Stimulated activated CD8-positive, alpha-beta memory T cell treated with anti-CD3 and anti-CD28 coated beads, Interleukin-12 subunit alpha, Interleukin-12 subunit beta, amount 100 ng/mL, for 24 hours (primary cell): Measurements from ENCODE around the gene MRPS34.
"Not testable (repeated sequence)": the region's sequence is repeated elsewhere in the genome, so short reads cannot be mapped to it uniquely, and the experiment has no call there.

ENCODE experiments used
- DNase-seq: peaks from one replicate; pipeline ENCODE4 v3.0.0-alpha.2; 2020; ENCODE audit errors: extremely low read depth

MRPS34 gene

DNA sequence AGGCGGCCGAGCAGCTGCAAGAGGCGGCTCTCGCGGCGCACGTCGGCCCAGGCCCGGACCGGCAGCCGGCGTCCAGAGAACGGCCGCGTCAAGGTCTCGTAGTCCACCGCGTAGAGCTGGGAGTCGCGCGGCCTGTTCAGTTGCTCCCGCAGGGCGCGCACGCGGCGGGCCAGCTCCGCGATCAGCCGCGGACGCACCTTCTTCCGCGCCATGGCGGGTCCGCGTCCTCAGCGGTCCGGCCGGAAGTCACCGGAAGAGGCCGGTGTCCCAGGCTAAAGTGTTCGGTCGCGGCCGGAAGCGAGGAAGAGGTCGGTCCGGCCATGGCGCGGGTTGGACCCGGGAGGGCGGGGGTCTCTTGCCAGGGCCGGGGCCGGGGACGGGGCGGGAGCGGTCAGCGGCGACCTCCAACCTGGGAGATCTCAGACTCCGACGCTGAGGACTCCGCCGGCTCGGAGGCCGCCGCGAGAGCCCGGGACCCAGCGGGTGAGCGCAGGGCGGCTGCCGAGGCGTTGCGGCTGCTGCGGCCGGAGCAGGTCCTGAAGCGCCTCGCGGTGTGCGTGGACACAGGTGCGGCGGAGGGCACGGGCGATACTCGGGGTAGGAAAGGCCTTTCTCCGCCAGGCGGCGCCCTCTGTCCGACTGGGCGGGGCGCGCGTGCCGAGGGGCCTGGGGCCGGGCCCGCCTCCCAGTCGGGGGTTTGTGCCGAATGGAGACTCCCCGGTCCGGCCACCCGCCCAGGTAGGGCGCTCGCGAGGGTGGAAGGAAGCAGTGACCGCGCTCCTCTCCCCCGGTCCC, at the start of gene MRPS34:
Gene MRPS34 (minus strand): TSS at position 227 of the 795 bp plus-strand sequence. CDS start 15 bp downstream, at position 212.
- peak; percentile 51 for DNase-seq

DNA sequence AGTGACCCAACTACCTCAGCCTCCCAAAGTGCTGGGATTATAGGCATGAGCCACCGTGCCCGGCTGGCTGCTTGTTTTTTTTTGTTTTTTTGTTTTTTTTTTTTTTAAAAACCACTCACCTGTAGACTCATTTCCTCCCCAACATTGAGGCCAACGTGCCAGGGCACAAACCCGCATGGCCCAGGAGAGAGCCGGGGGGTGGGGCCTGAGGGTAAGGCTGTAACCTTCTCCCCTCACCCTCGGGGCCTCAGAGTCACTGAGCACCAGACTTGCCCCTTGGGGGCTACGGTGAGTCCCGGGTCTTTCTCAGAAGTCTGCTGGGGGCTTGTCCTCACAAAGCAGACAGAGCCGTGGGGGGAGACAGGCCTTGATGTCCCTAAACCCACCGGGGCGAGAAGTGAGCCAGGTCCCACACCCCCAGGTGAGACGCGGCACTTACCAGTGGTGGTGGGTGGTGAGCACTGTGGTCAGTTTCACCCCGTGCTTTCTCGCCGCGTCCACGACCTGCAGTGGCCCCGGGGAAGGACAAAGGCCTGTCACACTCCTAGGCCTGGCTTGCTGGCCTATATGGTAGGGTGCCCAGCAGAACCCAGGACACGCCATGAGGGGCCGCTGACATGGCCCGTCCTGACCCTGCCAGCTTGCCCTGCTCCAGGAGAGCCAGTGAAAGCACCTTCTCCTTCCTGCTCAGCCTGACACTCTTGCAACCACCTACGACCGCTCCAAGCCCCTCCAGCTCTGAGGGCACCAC, 49.1 kb upstream of the MRPS34 start:
- DNase-seq: no peak

DNA sequence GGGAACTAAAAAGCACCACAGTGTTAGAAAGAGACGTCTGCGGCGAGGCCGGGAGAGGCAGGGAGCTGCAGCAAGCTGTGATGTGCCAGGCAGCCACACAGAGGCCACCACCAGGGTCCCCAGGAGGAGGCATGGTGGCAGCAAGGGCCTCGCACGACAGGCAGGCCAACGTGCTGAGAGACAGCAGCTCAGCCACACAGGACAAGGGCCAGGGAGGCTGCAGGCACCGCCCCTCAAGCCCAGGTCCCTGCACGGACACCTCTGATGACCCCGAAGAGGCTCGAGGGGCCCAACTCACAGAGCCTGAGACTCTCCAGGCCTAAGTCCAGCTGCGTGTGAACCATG, 48.0 kb upstream of the MRPS34 start:
- DNase-seq: no peak

DNA sequence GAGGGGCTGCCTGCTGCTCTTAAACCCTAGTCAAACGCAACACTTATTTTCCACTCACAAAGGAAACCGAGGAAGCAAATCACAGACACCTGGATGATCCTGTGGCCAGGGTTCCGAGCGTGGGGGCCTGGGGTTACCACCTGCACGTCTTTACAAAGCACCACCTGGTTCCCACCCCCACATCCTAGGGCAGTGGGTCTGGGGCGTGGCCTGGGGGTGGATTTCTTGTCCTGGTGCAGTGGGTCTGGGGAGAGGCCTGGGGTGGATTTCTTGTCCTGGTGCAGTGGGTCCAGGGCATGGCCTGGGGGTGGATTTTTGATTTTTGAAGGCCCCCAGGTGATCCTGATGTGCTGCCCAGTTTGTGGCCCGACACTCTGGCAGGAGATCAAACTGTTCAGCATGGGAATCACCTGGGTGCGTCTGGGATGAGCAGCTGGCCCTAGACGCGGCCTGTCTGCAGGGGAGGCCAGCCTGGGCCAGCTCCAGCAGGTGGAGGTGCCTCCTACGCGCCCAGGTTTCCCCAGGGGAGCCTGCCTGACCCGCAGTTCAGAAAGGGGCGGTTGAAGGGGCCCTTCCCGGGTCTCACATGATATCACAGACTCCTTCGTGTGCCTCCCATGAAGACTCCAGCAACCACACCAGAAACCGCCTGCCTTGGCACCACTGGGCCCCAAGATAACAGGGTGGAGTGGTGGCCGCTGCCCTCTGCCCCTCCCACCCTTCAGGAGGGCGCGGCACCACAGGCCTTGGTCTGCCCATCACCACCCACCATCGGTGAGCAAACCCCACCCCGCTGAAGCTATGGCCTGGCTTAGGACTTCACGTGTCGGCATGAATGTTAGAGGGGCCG, 47.4 kb upstream of the MRPS34 start:
- no peak for DNase-seq

DNA sequence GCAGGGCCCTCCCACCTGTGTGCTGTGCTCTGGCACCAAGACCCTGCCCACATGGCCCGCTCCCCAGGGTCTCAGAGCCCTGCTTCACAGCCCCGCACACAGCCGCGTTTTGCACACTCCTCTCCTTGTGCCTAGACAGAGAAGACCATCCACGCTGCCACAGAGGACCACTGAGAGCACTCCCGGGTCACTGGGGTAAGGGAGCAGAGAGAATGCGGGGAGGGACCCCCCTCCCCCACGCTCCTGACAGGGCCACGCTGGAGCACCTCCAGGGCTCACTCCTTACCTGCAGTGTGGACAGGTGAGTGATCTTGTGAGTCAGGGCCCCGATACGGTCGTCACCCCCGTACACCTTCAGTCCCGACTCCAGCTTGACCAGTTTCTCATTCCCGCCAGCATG, 46.7 kb upstream of the MRPS34 start:
- DNase-seq: no peak

DNA sequence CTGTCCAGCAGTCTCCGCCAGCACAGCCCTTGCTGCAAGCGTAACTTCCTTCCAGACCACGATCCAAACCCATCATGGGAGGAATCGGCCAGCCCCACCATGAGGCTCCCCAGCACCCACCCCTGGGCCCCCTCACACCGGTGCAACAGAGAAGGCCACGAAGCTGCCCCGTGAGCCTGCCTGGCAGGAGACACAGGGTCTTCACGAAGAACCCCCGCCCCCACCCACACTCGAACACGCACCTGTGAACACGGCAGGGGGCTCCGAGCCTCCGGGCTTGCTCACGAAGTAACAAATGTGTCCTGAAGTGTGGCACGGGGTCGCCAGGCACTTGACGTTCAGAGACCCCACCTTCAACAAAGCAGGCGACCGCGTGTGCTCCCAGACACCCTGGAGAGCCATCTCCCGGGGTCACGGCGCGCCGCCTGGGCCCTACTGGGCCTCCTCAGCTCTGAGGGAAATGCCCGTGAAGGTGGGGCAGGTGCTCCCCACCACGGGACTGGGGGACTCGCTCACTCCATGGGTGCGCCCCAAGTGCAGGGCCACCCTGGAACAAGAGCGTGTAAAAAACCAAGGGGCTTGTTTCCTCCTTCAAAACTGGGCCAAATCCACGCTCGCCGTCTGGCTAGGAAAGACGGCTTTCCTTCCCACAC, 46.1 kb upstream of the MRPS34 start:
- DNase-seq: no peak

DNA sequence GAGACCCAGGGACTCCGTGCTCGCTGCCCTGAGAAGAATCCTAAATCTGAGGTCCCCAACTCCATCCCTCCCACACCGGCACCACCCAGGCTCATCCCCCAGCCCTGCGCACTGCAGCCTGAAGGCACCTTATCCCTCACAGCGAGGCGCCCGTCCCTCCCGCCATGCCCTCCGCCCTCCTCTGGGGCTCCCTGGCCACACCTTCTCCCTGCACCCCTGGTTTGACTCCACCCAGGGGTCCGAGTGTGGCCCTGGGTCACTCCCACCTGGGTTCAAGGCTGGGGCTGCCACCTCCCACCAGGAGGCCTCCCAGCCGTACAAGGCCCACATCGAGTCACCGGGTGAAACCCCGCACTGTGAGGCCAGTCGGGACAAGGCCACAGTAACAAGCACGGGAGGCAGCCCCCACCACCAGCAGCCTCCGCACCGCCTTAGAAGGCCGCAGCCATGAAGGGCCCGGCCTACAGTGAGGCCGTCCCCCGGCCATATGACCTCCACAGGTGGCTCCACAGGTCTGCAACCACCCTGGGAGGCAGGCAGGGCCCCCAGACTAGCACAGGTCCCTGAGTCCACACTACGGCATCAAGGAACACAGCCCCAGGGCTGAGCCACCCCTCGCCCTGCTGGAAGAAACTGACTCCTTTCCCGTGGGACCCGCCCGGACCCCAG, 45.4 kb upstream of the MRPS34 start:
- no peak for DNase-seq

DNA sequence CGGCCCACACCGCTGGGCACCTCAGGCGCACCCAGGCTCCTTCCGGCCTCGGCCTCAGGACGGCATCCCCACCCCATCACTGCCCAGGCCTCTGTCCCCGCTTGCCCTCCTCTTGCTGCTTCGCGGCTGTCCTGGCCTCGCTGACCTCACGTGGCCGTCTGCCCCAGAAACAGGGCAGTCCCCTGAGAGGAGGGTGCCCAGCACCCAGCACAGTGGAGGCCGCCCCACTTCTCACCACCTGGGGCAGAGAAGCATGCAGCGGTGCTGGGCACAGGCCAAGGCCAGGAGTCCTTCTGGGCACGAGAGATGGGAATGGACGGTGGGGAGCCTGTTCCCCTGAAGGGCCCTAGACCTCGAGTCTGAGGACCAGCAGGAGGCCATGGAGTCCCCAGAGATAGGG, 44.8 kb upstream of the MRPS34 start:
- DNase-seq: no peak

DNA sequence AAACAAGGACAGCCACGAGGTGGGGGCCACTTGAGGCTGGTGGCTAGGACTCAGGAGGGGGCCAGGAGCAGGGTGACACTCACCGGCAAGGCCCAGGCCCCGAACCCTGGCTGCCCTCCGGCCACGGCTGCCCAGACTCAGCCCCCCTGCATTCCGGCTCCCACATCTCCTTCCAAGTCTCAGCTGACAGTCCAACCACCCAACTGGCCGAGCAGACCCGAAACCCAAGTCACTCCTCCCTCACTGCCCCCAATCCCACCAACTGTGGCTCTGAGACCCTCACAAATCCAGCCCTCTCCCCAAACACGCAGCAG, 44.3 kb upstream of the MRPS34 start:
- no peak for DNase-seq

DNA sequence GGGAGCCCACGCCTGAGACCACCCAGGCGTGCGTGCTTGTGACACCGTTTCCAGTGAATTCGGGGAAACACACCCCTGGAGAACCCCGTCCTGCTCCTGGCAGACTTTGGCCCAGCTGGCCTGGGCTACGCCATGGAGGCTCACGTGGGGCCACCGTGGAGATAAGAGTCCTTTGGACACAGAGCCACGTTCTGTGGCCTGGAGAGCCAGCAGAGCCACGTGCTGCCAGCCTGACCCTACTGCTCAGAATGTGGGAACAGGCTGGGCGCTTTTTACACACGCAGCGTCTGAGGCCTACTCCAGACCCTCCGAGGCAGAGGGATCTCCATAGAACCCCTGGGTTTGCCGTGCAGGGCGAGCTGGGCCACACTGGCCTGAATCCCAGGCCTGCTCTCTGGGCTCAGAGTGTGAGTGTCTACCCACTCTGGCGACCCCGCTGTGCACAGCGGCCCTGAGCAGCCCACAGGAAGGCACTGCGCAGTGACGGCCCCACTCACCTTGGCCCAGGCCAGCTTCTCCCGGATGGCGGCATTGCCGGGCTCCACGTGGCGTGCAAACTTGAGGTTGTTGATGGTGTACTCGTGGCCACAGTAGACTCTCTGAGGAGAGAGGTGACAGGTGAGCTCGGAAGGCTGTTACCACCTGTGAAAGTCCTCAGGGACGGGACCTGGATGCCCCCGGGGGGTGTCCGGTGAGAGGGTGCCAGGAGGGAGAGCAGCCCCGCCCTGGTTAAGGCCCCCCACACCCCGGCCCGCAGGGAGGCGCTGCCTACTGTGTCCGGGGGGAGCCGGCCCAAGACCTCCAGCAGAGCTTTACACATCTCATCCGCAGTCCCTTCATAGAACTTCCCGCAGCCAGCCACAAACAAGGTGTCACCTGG, 43.7 kb upstream of the MRPS34 start:
- no peak for DNase-seq

DNA sequence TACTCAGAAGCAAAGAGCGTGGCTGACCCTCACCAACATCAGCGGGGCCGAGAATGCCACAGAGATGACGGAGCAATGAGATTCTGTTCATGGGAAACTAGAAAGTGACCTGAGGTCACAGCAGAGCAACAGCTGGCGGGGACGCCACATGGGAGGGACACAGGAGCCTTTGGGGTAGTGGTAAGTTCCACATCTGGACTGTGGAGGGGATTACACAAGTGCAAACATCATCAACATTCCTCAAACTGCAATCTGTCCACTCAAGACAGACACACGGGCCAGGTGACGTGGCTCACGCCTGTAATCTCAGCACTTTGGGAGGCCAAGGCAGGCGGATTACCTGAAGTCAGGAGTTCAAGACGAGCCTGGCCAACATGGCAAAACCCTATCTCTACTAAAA, 42.5 kb upstream of the MRPS34 start:
- no peak for DNase-seq

DNA sequence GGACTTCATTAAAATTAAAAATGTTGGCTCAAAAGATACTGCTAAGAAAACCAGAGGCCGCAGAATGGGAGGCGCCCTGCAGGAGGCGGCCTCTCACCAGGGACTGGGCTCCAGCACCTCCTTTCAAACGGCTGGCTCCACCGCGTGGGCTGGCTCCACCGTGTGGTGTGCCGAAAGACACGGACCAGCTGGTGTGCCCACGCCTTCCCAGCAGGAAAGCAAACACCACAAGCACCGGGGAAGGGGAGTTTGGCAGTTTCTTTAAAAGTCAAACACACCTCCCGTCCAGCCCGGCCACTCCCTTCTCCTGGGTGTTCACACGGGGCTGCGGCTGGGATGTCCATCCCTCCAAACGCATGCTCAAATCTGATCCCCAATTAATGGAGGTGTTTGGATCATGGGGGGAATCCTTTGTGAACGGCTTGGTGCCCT, 39.8 kb upstream of the MRPS34 start:
- peak; percentile 16 for DNase-seq

DNA sequence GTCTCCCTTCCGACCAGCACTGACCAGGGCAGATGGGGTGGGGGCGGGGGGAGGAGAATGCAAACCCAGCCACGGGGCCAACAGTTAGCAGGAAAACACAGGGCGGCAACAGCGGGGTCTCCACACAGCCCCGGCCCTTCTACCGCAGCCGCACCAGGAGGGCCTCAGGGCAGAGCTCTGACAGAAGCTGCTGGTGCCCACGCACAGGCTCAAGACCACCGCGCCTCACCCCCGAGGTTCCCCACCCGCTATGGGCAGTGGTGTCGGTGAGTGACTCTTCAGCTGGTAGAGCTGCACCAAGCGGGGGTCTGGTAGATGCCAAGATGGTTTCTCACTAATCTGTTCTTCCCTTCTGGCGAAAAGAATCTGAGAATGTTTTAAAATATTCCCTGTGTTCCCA, 37.6 kb upstream of the MRPS34 start:
- DNase-seq: no peak

DNA sequence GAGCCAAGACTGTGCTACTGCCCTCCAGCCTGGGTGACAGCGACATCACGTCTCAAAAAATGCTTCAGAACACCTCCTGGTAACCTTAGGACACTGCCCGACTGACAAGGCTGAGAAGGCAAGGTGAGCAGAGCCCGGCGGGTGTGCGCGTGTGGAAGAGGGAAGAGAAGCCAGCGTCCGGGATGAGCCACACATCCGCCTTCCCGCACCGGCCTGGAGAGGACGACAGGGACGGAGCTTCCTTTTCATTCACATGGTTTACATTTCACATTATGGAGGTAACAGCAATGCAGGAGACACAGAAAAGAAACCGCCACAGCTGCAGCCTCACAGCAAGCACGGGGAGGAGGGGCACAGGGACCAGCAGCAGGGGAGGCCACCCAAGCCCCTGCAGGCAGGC, 37.2 kb upstream of the MRPS34 start:
- no peak for DNase-seq

DNA sequence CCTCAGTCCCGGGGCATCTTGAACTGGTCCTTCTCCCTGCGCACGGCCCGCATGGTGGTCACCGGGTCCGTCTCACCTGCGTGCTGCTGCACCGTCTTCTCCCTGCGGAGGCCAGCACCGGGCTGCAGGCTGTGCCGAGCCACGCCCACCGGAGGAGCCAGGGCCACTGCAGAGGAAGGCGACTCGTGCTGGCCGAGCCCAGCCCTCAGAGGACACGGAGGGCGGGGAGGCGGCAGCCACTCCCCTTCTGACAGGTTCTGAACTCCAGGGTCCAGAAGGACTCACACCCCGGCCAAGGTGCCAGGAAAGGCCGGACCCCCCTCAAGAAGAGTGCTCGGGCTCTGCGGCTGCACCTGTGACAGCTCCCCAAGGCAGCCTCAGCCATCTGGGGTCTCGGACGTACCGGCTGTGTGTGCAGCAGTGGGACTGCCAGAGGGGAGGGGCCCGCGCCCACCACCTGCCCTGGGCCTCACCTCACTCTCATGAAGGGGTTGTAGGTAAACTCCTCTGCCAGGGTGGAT, 36.4 kb upstream of the MRPS34 start:
- DNase-seq: no peak

DNA sequence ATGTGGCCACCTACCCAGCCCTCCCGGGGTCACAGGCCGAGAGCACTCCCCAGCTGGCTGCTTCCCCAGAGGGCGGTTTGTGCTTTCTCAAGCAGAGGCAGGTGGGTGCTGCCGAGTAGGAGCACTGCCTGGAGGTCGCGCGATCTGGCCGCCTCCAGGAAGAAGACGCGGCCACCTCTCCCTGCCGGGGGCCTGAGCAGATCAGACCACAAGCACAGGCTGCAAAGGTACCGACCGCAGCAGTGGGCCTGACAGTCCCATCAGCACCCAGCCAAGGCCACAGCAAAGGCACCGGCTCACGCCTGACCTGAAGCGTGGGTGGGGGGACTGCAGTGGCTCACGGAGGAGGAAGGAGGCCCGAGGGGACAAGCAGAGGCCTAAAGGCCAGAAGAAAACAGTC, 35.8 kb upstream of the MRPS34 start:
- DNase-seq: no peak

DNA sequence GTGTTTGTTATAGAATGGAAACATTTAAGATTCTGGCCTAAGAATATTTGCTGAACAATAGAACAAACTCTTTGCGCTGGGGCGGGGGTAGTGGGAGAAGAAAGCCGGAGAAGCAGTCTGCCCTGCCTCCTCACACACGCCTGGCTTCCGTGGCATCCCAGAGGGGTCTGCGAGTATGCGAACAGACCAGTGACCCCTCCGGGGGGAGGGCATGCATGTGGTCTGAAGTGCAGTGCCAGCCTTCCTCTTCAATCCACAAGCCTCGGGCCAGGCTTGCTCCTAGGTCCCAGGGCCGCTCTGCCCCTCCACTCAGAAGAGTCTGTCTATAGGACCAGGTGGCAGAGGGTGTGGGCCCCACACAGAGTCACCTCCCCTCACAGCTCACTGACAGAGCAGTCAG, 34.7 kb upstream of the MRPS34 start:
- no peak for DNase-seq

DNA sequence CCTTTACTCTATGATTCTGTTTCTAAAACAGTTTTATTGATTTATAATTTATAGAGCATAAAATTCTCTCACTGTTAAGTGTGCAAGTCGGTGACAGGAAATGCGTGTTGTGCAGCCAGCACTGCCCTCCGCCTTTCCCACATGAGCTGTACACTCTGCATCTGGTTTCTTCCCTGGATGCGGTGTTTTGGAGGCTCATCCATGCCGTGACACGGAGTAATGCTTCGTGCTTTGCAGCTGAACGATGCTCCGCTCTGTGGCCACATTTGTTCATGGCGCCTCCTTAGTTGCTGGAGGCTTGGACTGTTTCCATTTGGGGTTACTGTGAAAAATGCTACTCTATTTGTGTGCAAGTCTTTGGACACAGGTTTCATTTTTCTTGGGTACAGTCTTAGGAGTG, 27.8 kb upstream of the MRPS34 start:
- DNase-seq: no peak

DNA sequence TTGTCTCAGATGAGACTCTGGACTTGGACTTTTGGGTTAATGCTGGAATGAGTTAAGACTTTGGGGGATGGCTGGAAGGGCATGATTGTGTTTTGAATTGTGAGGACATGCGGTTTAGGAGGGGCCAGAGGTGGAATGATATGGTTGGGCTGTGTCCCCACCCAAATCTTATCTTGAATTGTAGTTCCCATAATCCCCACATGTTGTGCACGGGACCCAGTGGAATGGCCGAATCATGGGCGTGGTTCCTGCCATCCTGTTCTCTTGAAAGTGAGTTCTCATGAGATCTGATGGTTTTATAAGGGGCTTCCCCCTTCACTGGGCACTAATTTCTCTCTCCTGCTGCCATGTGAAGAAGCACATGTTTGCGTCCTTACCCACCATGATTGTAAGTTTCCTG, 26.3 kb upstream of the MRPS34 start:
- DNase-seq: not testable (repeated sequence)

DNA sequence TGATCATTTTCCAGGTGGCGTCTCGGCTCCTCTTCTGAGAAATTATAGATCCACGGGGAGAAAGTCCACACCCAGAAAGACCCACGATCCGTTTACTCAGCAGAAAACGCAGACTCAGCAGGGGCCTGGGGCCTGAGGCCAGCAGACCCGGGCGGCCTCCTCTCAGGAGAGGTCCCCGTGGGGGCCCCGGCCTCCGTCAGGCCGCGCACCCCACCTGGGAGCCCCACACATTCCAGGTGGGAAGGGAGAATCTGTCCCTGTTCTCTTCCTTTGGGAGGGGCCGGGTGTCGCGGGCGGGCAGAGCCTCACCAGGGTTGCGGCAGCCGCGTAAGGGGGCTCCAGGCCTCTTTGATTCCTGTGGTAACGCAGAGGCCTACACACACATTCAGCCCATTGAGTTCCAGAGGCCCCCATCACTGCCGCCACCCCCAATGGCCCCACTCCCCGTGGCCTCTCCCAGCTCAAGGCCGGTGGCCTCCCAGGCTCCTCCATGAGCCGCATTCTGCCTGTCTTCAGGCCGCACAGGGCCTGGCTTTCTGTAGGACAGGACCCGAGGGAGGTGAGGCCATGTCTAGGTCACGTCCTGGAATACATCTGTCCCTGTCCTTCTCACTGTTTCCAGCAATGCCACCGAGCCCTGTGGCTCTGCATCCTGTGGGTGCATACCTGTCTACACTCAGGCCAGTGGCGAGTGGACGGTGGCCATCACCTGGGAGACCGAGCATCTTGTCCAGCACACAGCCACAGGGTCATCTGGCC, 22.2 kb upstream of the MRPS34 start:
- DNase-seq: no peak
